H9 (cell line): ENCODE results near the gene BPIFB1. TPM values are rescaled to one million over a fixed set of nuclear protein-coding genes. Genes with fewer than 3 reads are reported as not detected.

Experiments used
- DNase-seq: peaks from one replicate; pipeline ENCODE4 v3.0.0-alpha.2; 2017
- H2AFZ ChIP-seq: one replicate; pipeline ENCODE4 v1.6.1; 2013; ENCODE audit warnings: mild to moderate bottlenecking, low read length, control low read depth, moderate library complexity
- H2AK5ac ChIP-seq: 2 replicates; pipeline ENCODE4 v1.6.1; 2013; ENCODE audit warnings: low read length, control low read depth, mixed read lengths; ENCODE audit not compliant: insufficient read length
- H2BK120ac ChIP-seq: one replicate; pipeline ENCODE4 v1.6.1; 2013; ENCODE audit warnings: low read depth, mild to moderate bottlenecking, low read length, control low read depth, inconsistent platforms; ENCODE audit not compliant: poor library complexity, severe bottlenecking
- H2BK12ac ChIP-seq: 2 replicates; pipeline ENCODE4 v1.6.1; 2013; ENCODE audit warnings: low read length, control low read depth, mixed read lengths, low read depth; ENCODE audit not compliant: insufficient read length
- H2BK15ac ChIP-seq: 2 replicates; pipeline ENCODE4 v1.6.1; 2013; ENCODE audit warnings: low read depth, low read length, control low read depth
- H2BK20ac ChIP-seq: one replicate; pipeline ENCODE4 v1.6.1; 2013; ENCODE audit warnings: low read depth, mild to moderate bottlenecking, low read length, control low read depth, inconsistent platforms; ENCODE audit not compliant: poor library complexity, severe bottlenecking
- H2BK5ac ChIP-seq: 2 replicates; pipeline ENCODE4 v1.6.1; 2013; ENCODE audit warnings: low read length, control low read depth, mixed read lengths; ENCODE audit not compliant: insufficient read length
- H3K14ac ChIP-seq: 2 replicates; pipeline ENCODE4 v1.6.1; 2013; ENCODE audit warnings: low read length, control low read depth; ENCODE audit not compliant: insufficient read depth
- H3K18ac ChIP-seq: 2 replicates; pipeline ENCODE4 v1.6.1; 2013; ENCODE audit warnings: low read depth, mild to moderate bottlenecking, mixed read lengths, low read length, control low read depth; ENCODE audit not compliant: insufficient read length
- H3K23ac ChIP-seq: 2 replicates; pipeline ENCODE4 v1.6.1; 2013; ENCODE audit warnings: low read length, control low read depth, mixed read lengths, low read depth; ENCODE audit not compliant: insufficient read length
- H3K23me2 ChIP-seq: 2 replicates; pipeline ENCODE4 v1.6.1; 2013; ENCODE audit warnings: low read depth, mild to moderate bottlenecking, mixed read lengths, low read length, control low read depth; ENCODE audit not compliant: insufficient read length, poor library complexity, severe bottlenecking
- H3K27ac ChIP-seq: 2 replicates; pipeline ENCODE4 v1.5.1; 2013; ENCODE audit warnings: low read length, control low read depth, mixed read lengths, low read depth; ENCODE audit not compliant: insufficient read length
- H3K27me3 ChIP-seq: 2 replicates; pipeline ENCODE4 v1.6.1; 2013; ENCODE audit warnings: low read length, control low read depth, inconsistent platforms; ENCODE audit not compliant: insufficient read depth
- H3K4ac ChIP-seq: 2 replicates; pipeline ENCODE4 v1.6.1; 2013; ENCODE audit warnings: low read depth, mild to moderate bottlenecking, control low read depth, inconsistent platforms, low read length, moderate library complexity
- H3K4me1 ChIP-seq: 2 replicates; pipeline ENCODE4 v1.6.1; 2013; ENCODE audit warnings: low read length, control low read depth, inconsistent platforms; ENCODE audit not compliant: insufficient read depth
- H3K4me2 ChIP-seq: 2 replicates; pipeline ENCODE4 v1.6.1; 2013; ENCODE audit warnings: low read length, control low read depth, mixed read lengths; ENCODE audit not compliant: insufficient read length, insufficient read depth
- H3K56ac ChIP-seq: 2 replicates; pipeline ENCODE4 v1.6.1; 2013; ENCODE audit warnings: low read depth, mild to moderate bottlenecking, mixed read lengths, low read length, control low read depth; ENCODE audit not compliant: insufficient read length
- H3K79me1 ChIP-seq: 2 replicates; pipeline ENCODE4 v1.6.1; 2013; ENCODE audit warnings: low read depth, mild to moderate bottlenecking, moderate library complexity, low read length, control low read depth, inconsistent platforms; ENCODE audit not compliant: insufficient read depth, poor library complexity, severe bottlenecking
- H3K79me2 ChIP-seq: 2 replicates; pipeline ENCODE4 v1.6.1; 2013; ENCODE audit warnings: low read length, control low read depth, inconsistent platforms; ENCODE audit not compliant: insufficient read depth
- H3K9ac ChIP-seq: 2 replicates; pipeline ENCODE4 v1.6.1; 2013; ENCODE audit warnings: low read length, control low read depth, mixed read lengths; ENCODE audit not compliant: insufficient read length; ENCODE audit errors: extremely low read depth
- H3K9me3 ChIP-seq: one replicate; pipeline ENCODE4 v1.6.1; 2013; ENCODE audit warnings: low read depth, low read length, inconsistent platforms; ENCODE audit not compliant: control insufficient read depth
- H3T11ph ChIP-seq: one replicate; pipeline ENCODE4 v1.6.1; 2013; ENCODE audit warnings: mild to moderate bottlenecking, low read length, control low read depth, inconsistent platforms
- H4K20me1 ChIP-seq: one replicate; pipeline ENCODE4 v1.6.1; 2013; ENCODE audit not compliant: control insufficient read depth, insufficient read length, insufficient read depth
- H4K5ac ChIP-seq: 2 replicates; pipeline ENCODE4 v1.6.1; 2013; ENCODE audit warnings: low read depth, mild to moderate bottlenecking, mixed read lengths, low read length, control low read depth; ENCODE audit not compliant: insufficient read length
- H4K8ac ChIP-seq: replicated peaks from 2 replicates; pipeline ENCODE4 v1.6.1; 2013; ENCODE audit warnings: low read length, control low read depth, mixed read lengths, low read depth; ENCODE audit not compliant: insufficient read length
- H4K91ac ChIP-seq: 2 replicates; pipeline ENCODE4 v1.6.1; 2013; ENCODE audit warnings: low read depth, mild to moderate bottlenecking, moderate library complexity, mixed read lengths, low read length, control low read depth; ENCODE audit not compliant: insufficient read length
- H3K27ac Mint-ChIP-seq, 3 experiments: 2 replicates in 2 of 3; 3 replicates in 1 of 3; pipeline ENCODE4 v1.8.0; 2020 to 2021; ENCODE audit warnings: mixed read lengths in 3 of 3, mild to moderate bottlenecking in 1 of 3, moderate library complexity in 1 of 3
- H3K27me3 Mint-ChIP-seq: 2 replicates; pipeline ENCODE4 v1.8.0; 2021; ENCODE audit warnings: low read depth, mild to moderate bottlenecking, moderate library complexity, mixed read lengths
- H3K36me3 Mint-ChIP-seq, 3 experiments: 2 replicates in 2 of 3; 3 replicates in 1 of 3; pipeline ENCODE4 v1.8.0; 2020 to 2021; ENCODE audit warnings: low read depth in 3 of 3, mixed read lengths in 3 of 3; ENCODE audit not compliant: insufficient read depth in 1 of 3
- H3K4me1 Mint-ChIP-seq, 2 experiments: 2 replicates each; pipeline ENCODE4 v1.8.0; 2020; ENCODE audit warnings: mixed read lengths in 2 of 2
- H3K4me3 Mint-ChIP-seq, 2 experiments: 2 replicates in 1 of 2; 3 replicates in 1 of 2; pipeline ENCODE4 v1.8.0; 2020 to 2021; ENCODE audit warnings: mild to moderate bottlenecking in 2 of 2, mixed read lengths in 2 of 2, moderate library complexity in 1 of 2
- H3K9me3 Mint-ChIP-seq, 2 experiments: 2 replicates in 1 of 2; 3 replicates in 1 of 2; pipeline ENCODE4 v1.8.0; 2020; ENCODE audit warnings: mild to moderate bottlenecking in 2 of 2, mixed read lengths in 2 of 2, moderate library complexity in 1 of 2
- CTCF ChIP-seq: fragments of 200-600 bp; sonication (generic); conservative IDR thresholded peaks from 3 replicates; pipeline ENCODE4 v1.8.0; 2021; ENCODE audit warnings: antibody characterized with exemption, mild to moderate bottlenecking
- WGBS: extraction: QIAGEN DNeasy Blood & Tissue Kit; methylation state at CpG from one replicate; pipeline ENCODE4 v1.1.7; 2013; ENCODE audit warnings: missing lambda C conversion rate, low lambda C conversion rate, mixed read lengths; ENCODE audit not compliant: insufficient read length; ENCODE audit errors: extremely low coverage; 5-methylcytosine and 5-hydroxymethylcytosine counted together
- total RNA-seq: library from RNA; stranded (reverse); gene quantifications from 2 replicates; pipeline ENCODE4 v1.2.1, GENCODE V29; 2021

Gene BPIFB1
- total RNA-seq, 1 experiment from 2014 or later, result not detected

DNA sequence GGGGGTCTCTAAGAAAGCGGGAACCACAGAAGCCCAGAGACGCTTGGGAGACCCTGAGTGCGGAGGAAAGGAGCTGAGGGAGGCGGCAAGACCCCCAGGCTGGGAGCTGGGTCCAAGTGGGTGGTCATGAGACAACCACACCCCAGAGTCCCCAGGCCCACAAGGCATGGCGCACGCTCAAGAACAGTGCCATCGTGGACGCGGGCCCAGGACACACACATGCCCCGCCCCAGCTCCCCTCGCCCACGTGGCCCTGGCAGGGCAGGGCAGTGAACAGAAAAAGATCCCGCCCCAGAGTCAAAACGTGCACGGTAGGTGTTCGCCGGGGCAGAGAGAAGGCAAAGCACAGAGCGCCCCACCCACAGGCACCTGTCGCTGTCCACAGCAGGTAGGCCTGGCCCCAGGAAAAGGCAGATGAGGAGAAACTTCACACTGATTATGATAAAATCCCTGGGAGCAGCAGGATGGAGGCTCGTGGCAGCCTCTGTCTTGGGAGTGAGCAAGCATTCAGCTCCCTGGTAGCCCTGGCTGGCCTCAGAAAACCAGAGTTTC is 50.0 kb downstream of the BPIFB1 start:
- no peak overlapping the region for H3K18ac ChIP-seq
- no peak overlapping the region for H2BK12ac ChIP-seq
- H3K27me3 ChIP-seq, result no peaks in the 10 kb centered on the region
- no peak for DNase-seq
- H3K9me3 Mint-ChIP-seq, result no peaks in the 10 kb centered on the region; a peak in 1 of 5 replicates
- no peak overlapping the region for H3K14ac ChIP-seq
- H2AFZ ChIP-seq, result no peak overlapping the region
- no peak overlapping the region for H3K23ac ChIP-seq
- no peaks in the 10 kb centered on the region for H3K9me3 ChIP-seq
- no peak overlapping the region for H3K9ac ChIP-seq
- H3K4me2 ChIP-seq, result no peak overlapping the region
- no peaks in the 10 kb centered on the region for H3K23me2 ChIP-seq
- no peak overlapping the region for H2BK15ac ChIP-seq
- no peak overlapping the region for H4K91ac ChIP-seq
- H3K56ac ChIP-seq, result no peak overlapping the region
- no peaks in the 10 kb centered on the region for H3K36me3 Mint-ChIP-seq
- no peaks in the 10 kb centered on the region for H4K20me1 ChIP-seq
- H3K27ac Mint-ChIP-seq, result peak overlapping the region in 1 of 3 experiments; percentile 39; a peak in 1 of 7 replicates
- H3K79me2 ChIP-seq, result no peaks in the 10 kb centered on the region
- H4K8ac ChIP-seq, result no peak overlapping the region
- TF ChIP-seq CTCF, result no peak
- H2BK20ac ChIP-seq, result no peak overlapping the region
- H3T11ph ChIP-seq, result no peak overlapping the region
- WGBS, result no CpG with 5 or more reads among the region's 20 CpGs
- no peak overlapping the region for H2BK5ac ChIP-seq
- H3K79me1 ChIP-seq, result no peaks in the 10 kb centered on the region
- peaks cover 7 to 17% of the 10 kb centered on the region in 2 experiments; a peak in 2 of 4 replicates for H3K4me1 Mint-ChIP-seq
- no peak overlapping the region for H2BK120ac ChIP-seq
- H3K27ac ChIP-seq, result no peak overlapping the region
- no peak overlapping the region for H2AK5ac ChIP-seq
- no peaks in the 10 kb centered on the region for H3K4me1 ChIP-seq
- peaks cover 8% of the 10 kb centered on the region for H3K27me3 Mint-ChIP-seq
- H3K4me3 Mint-ChIP-seq, result no peak overlapping the region
- H4K5ac ChIP-seq, result no peak overlapping the region
- H3K4ac ChIP-seq, result no peak overlapping the region
